ENCODE results near the gene SLC25A21. TPM values are rescaled to one million over a fixed set of nuclear protein-coding genes. Genes with fewer than 3 reads are reported as not detected.

Gene SLC25A21
- total and polyA plus RNA-seq, 7 experiments from 2014 or later, result not detected

- intact Hi-C loops (cut with micrococcal nuclease), result no loop called here
- H3K9me3 ChIP-seq (ENCODE audit: control insufficient read depth in 2 of 3, low read length in 3 of 3), result no peaks in the 10 kb centered on the region
- no peaks in the 10 kb centered on the region for H3K36me3 ChIP-seq (ENCODE audit: control insufficient read depth in 2 of 3, insufficient read depth in 3 of 3, low read length in 3 of 3)
- CTCF ChIA-PET, result no interaction called here
- H3K27ac ChIP-seq (ENCODE audit: low read depth, low read length), result no peak overlapping the region
- ATAC-seq (no peak), DNase-seq (no peak)
- POLR2A ChIA-PET, result no interaction called here
- no peak overlapping the region for H3K4me3 ChIP-seq (ENCODE audit: low read length)
- Mint-ChIP-seq H3K4me3 (no peak overlapping the region), H3K4me1 (no peaks in the 10 kb centered on the region), H3K9me3 (peaks cover 6 to 25% (median 9%) of the 10 kb centered on the region in 11 donors), H3K27me3 (peaks cover 0 to 14% (median 7%) of the 10 kb centered on the region in 5 donors), H3K27ac (no peak overlapping the region), H3K36me3 (peaks cover 0 to 10% (median 0%) of the 10 kb centered on the region in 5 donors)
- H3K27me3 ChIP-seq (ENCODE audit: control insufficient read depth in 2 of 2, insufficient read depth in 2 of 2, low read length in 2 of 2), result no peaks in the 10 kb centered on the region
- H3K4me1 ChIP-seq (ENCODE audit: control insufficient read depth in 2 of 2, insufficient read depth in 2 of 2, low read length in 2 of 2), result no peaks in the 10 kb centered on the region
Observed at GRCh38 chr14:36751106-36751505, 421.3 kb downstream of the SLC25A21 start.

- intact Hi-C loops (cut with micrococcal nuclease), result no loop called here
- Histone ChIP-seq H3K36me3 (ENCODE audit: control insufficient read depth in 2 of 3, insufficient read depth in 3 of 3, low read length in 3 of 3) (no peaks in the 10 kb centered on the region), H3K9me3 (ENCODE audit: control insufficient read depth in 2 of 3, low read length in 3 of 3) (no peaks in the 10 kb centered on the region), H3K27ac (ENCODE audit: low read depth, low read length) (no peak overlapping the region), H3K27me3 (ENCODE audit: control insufficient read depth in 2 of 2, insufficient read depth in 2 of 2, low read length in 2 of 2) (no peaks in the 10 kb centered on the region), H3K4me1 (ENCODE audit: control insufficient read depth in 2 of 2, insufficient read depth in 2 of 2, low read length in 2 of 2) (no peaks in the 10 kb centered on the region), H3K4me3 (ENCODE audit: low read length) (no peak overlapping the region)
- H3K4me3 Mint-ChIP-seq, result no peak overlapping the region
- H3K27me3 Mint-ChIP-seq, result peaks cover 0 to 14% (median 7%) of the 10 kb centered on the region in 5 donors
- CTCF ChIA-PET, result no interaction called here
- DNase-seq (no peak), ATAC-seq (no peak)
- POLR2A ChIA-PET, result no interaction called here
- H3K27ac Mint-ChIP-seq, result no peak overlapping the region
- H3K4me1 Mint-ChIP-seq, result no peaks in the 10 kb centered on the region
- peaks cover 4 to 32% (median 9%) of the 10 kb centered on the region in 11 donors for H3K9me3 Mint-ChIP-seq
- peaks cover 0 to 10% (median 0%) of the 10 kb centered on the region in 5 donors for H3K36me3 Mint-ChIP-seq
Observed at GRCh38 chr14:36750244-36750643, 422.2 kb downstream of the SLC25A21 start.

- H3K27me3 Mint-ChIP-seq, result peaks cover 0 to 14% (median 7%) of the 10 kb centered on the region in 5 donors
- Histone ChIP-seq H3K27me3 (ENCODE audit: control insufficient read depth in 2 of 2, insufficient read depth in 2 of 2, low read length in 2 of 2) (no peaks in the 10 kb centered on the region), H3K36me3 (ENCODE audit: control insufficient read depth in 2 of 3, insufficient read depth in 3 of 3, low read length in 3 of 3) (no peaks in the 10 kb centered on the region), H3K4me3 (ENCODE audit: low read length) (no peak overlapping the region), H3K9me3 (ENCODE audit: control insufficient read depth in 2 of 3, low read length in 3 of 3) (no peaks in the 10 kb centered on the region), H3K4me1 (ENCODE audit: control insufficient read depth in 2 of 2, insufficient read depth in 2 of 2, low read length in 2 of 2) (no peaks in the 10 kb centered on the region), H3K27ac (ENCODE audit: low read depth, low read length) (no peak overlapping the region)
- intact Hi-C loops (cut with micrococcal nuclease), result no loop called here
- H3K9me3 Mint-ChIP-seq, result peaks cover under 1 to 32% (median 12%) of the 10 kb centered on the region in 11 donors
- no peak overlapping the region for H3K27ac Mint-ChIP-seq
- no peak overlapping the region for H3K4me3 Mint-ChIP-seq
- CTCF ChIA-PET, result no interaction called here
- no peaks in the 10 kb centered on the region for H3K4me1 Mint-ChIP-seq
- ATAC-seq (no peak), DNase-seq (no peak)
- POLR2A ChIA-PET, result no interaction called here
- peaks cover 0 to 8% (median 0%) of the 10 kb centered on the region in 5 donors for H3K36me3 Mint-ChIP-seq
Observed at GRCh38 chr14:36748610-36749213, 423.7 kb downstream of the SLC25A21 start.

GRCh38 chr14:36747411-36748184, 424.8 kb downstream of the SLC25A21 start:
- Mint-ChIP-seq H3K27ac (no peak overlapping the region), H3K36me3 (peaks cover 0 to 6% (median 0%) of the 10 kb centered on the region in 5 donors), H3K27me3 (peaks cover 0 to 14% (median 7%) of the 10 kb centered on the region in 5 donors), H3K4me1 (no peaks in the 10 kb centered on the region), H3K9me3 (peaks cover 2 to 35% (median 12%) of the 10 kb centered on the region in 11 donors), H3K4me3 (no peak overlapping the region)
- ChIA-PET CTCF (no interaction called here), POLR2A (no interaction called here)
- Histone ChIP-seq H3K9me3 (ENCODE audit: control insufficient read depth in 2 of 3, low read length in 3 of 3) (no peaks in the 10 kb centered on the region), H3K36me3 (ENCODE audit: control insufficient read depth in 2 of 3, insufficient read depth in 3 of 3, low read length in 3 of 3) (no peaks in the 10 kb centered on the region), H3K27ac (ENCODE audit: low read depth, low read length) (no peak overlapping the region), H3K4me1 (ENCODE audit: control insufficient read depth in 2 of 2, insufficient read depth in 2 of 2, low read length in 2 of 2) (no peaks in the 10 kb centered on the region), H3K27me3 (ENCODE audit: control insufficient read depth in 2 of 2, insufficient read depth in 2 of 2, low read length in 2 of 2) (no peaks in the 10 kb centered on the region), H3K4me3 (ENCODE audit: low read length) (no peak overlapping the region)
- ATAC-seq (no peak), DNase-seq (no peak)
- intact Hi-C loops (cut with micrococcal nuclease), result no loop called here

- intact Hi-C loops (cut with micrococcal nuclease), result no loop called here
- DNase-seq (no peak), ATAC-seq (no peak)
- CTCF ChIA-PET, result no interaction called here
- H3K27me3 ChIP-seq (ENCODE audit: control insufficient read depth in 2 of 2, insufficient read depth in 2 of 2, low read length in 2 of 2), result no peaks in the 10 kb centered on the region
- H3K36me3 Mint-ChIP-seq, result peaks cover 0 to 6% (median 0%) of the 10 kb centered on the region in 5 donors
- POLR2A ChIA-PET, result no interaction called here
- H3K4me3 Mint-ChIP-seq, result no peak overlapping the region
- no peak overlapping the region for H3K4me3 ChIP-seq (ENCODE audit: low read length)
- no peaks in the 10 kb centered on the region for H3K36me3 ChIP-seq (ENCODE audit: control insufficient read depth in 2 of 3, insufficient read depth in 3 of 3, low read length in 3 of 3)
- no peaks in the 10 kb centered on the region for H3K4me1 Mint-ChIP-seq
- H3K27ac ChIP-seq (ENCODE audit: low read depth, low read length), result no peak overlapping the region
- no peaks in the 10 kb centered on the region for H3K4me1 ChIP-seq (ENCODE audit: control insufficient read depth in 2 of 2, insufficient read depth in 2 of 2, low read length in 2 of 2)
- H3K9me3 ChIP-seq (ENCODE audit: control insufficient read depth in 2 of 3, low read length in 3 of 3), result no peaks in the 10 kb centered on the region
- peaks cover 0 to 14% (median 7%) of the 10 kb centered on the region in 5 donors for H3K27me3 Mint-ChIP-seq
- peaks cover 2 to 31% (median 12%) of the 10 kb centered on the region in 11 donors for H3K9me3 Mint-ChIP-seq
- H3K27ac Mint-ChIP-seq, result no peak overlapping the region
Observed at GRCh38 chr14:36746872-36747271, 425.5 kb downstream of the SLC25A21 start.

GRCh38 chr14:36741858-36742257, 430.5 kb downstream of the SLC25A21 start:
- ChIA-PET CTCF (no interaction called here), POLR2A (no interaction called here)
- Histone ChIP-seq H3K4me3 (ENCODE audit: low read length) (no peak overlapping the region), H3K36me3 (ENCODE audit: control insufficient read depth in 2 of 3, insufficient read depth in 3 of 3, low read length in 3 of 3) (no peaks in the 10 kb centered on the region), H3K27ac (ENCODE audit: low read depth, low read length) (no peak overlapping the region), H3K27me3 (ENCODE audit: control insufficient read depth in 2 of 2, insufficient read depth in 2 of 2, low read length in 2 of 2) (no peaks in the 10 kb centered on the region), H3K9me3 (ENCODE audit: control insufficient read depth in 2 of 3, low read length in 3 of 3) (no peaks in the 10 kb centered on the region), H3K4me1 (ENCODE audit: control insufficient read depth in 2 of 2, insufficient read depth in 2 of 2, low read length in 2 of 2) (no peaks in the 10 kb centered on the region)
- intact Hi-C loops (cut with micrococcal nuclease), result no loop called here
- H3K36me3 Mint-ChIP-seq, result no peaks in the 10 kb centered on the region
- no peaks in the 10 kb centered on the region for H3K4me1 Mint-ChIP-seq
- peaks cover 0 to under 1% (median 0%) of the 10 kb centered on the region in 5 donors for H3K27me3 Mint-ChIP-seq
- ATAC-seq, result no peak
- H3K9me3 Mint-ChIP-seq, result peaks cover 0 to 18% (median 6%) of the 10 kb centered on the region in 11 donors
- no peak overlapping the region for H3K27ac Mint-ChIP-seq
- no peak for DNase-seq
- no peak overlapping the region for H3K4me3 Mint-ChIP-seq

All from naive thymus-derived CD4-positive, alpha-beta T cell (primary cell).